K562 (cell line): ENCODE results near the gene ELMOD2. TPM values are rescaled to one million over a fixed set of nuclear protein-coding genes. Genes with fewer than 3 reads are reported as not detected.
A peak's percentile ranks its signal among the peaks of the same experiment; 100 is the strongest.

ENCODE experiments used
- GABPA ChIP-seq: fragments of 200-800 bp; sonication (Bioruptor generic); conservative IDR thresholded peaks from 2 replicates; pipeline ENCODE4 v1.6.1; 2016; ENCODE audit warnings: low read depth, missing genetic modification characterization, missing compliant biosample characterization
- HIVEP1 ChIP-seq: fragments of 250-450 bp; sonication (Bioruptor Pico); IDR thresholded peaks from 2 replicates; pipeline ENCODE4 v1.4.0; 2020; ENCODE audit warnings: mild to moderate bottlenecking
- MTA1 ChIP-seq: fragments of 450-650 bp; IDR thresholded peaks from 2 replicates; pipeline ENCODE4 v1.6.1; 2017; ENCODE audit warnings: borderline replicate concordance
- NR3C1 ChIP-seq: sonication (generic); formaldehyde crosslinking; IDR thresholded peaks from 2 replicates; pipeline ENCODE4 v1.8.1; 2022; ENCODE audit warnings: missing genetic modification reagents
- SMARCB1 ChIP-seq: IDR thresholded peaks from 2 replicates; pipeline ENCODE4 v1.6.1; 2011; ENCODE audit warnings: improper control_type of control experiment, low read depth; ENCODE audit not compliant: insufficient read length
- SRSF3 ChIP-seq: fragments of 200-400 bp; formaldehyde crosslinking; IDR thresholded peaks from 2 replicates; pipeline ENCODE4 v1.6.1; 2016; ENCODE audit warnings: mild to moderate bottlenecking, low read length, moderate library complexity; ENCODE audit not compliant: insufficient read depth
- polyA plus RNA-seq, 8 experiments: library from polyadenylated mRNA; depleted of rRNA in 4 of 8; stranded (reverse) in 5 of 8; unstranded in 3 of 8; fragments of >200 nt; fragmentation: Nextera tagmentation in 2 of 8; fragmentation: Illumina TruSeq in 1 of 8; extraction: Ambion mirVana in 2 of 8; extraction: Trizol in 1 of 8; gene quantifications; 2 replicates each; pipeline versions ENCODE4 v1.2.1 to v1.2.3, GENCODE V29; 2011 to 2014; ENCODE audit warnings: inconsistent platforms in 1 of 8, missing spikeins in 1 of 8
- total RNA-seq, 7 experiments: library from RNA; depleted of rRNA in 6 of 7; stranded (reverse); fragments of >200 nt in 6 of 7; fragmentation: Illumina TruSeq in 2 of 7; extraction: Trizol in 2 of 7; gene quantifications; 2 replicates each; pipeline versions ENCODE4 v1.2.1 to v1.2.3, GENCODE V29; 2011 to 2021; ENCODE audit warnings: low replicate concordance in 1 of 7
- TF ChIP-seq, protein P1 (sequence below): fragments of 450-650 bp; formaldehyde crosslinking; IDR thresholded peaks from 2 replicates; pipeline ENCODE4 v1.4.0; 2022; ENCODE audit warnings: mild to moderate bottlenecking, moderate library complexity
- TF ChIP-seq, protein P2 (sequence below), 2 experiments: fragments of 450-650 bp; IDR thresholded peaks; 2 replicates each; pipeline ENCODE4 v1.6.1; 2016; ENCODE audit warnings: mild to moderate bottlenecking in 2 of 2, borderline replicate concordance in 1 of 2, low read depth in 1 of 2, moderate library complexity in 1 of 2
- TF ChIP-seq, protein P3 (sequence below): sonication (generic); formaldehyde crosslinking; IDR thresholded peaks from 2 replicates; pipeline ENCODE4 v1.9.0; 2022; ENCODE audit warnings: mild to moderate bottlenecking, missing genetic modification reagents
- TF ChIP-seq, protein P4 (sequence below): fragments of 250-450 bp; sonication (Bioruptor Pico); IDR thresholded peaks from 2 replicates; pipeline ENCODE4 v1.9.0; 2021; ENCODE audit warnings: mild to moderate bottlenecking, inconsistent platforms
- TF ChIP-seq, protein P5 (sequence below), 3 experiments: fragments of 200-800 bp in 1 of 3; fragments of 250-450 bp in 1 of 3; fragments of 450-650 bp in 1 of 3; sonication (Bioruptor Pico) in 1 of 3; sonication (Bioruptor generic) in 1 of 3; formaldehyde crosslinking in 1 of 3; IDR thresholded peaks; 2 replicates each; pipeline versions ENCODE4 v1.6.1 to v1.8.0; 2016 to 2022; ENCODE audit warnings: mild to moderate bottlenecking in 2 of 3, missing genetic modification characterization in 2 of 3, missing compliant biosample characterization in 1 of 3, moderate library complexity in 1 of 3

The ELMOD2 gene
- total and polyA plus RNA-seq, 9 of the 15 experiments (the other 6 are each of a cell fraction or from before 2014, with no cell fraction given) = 11.0 to 23.3 (median 14.3) TPM

DNA sequence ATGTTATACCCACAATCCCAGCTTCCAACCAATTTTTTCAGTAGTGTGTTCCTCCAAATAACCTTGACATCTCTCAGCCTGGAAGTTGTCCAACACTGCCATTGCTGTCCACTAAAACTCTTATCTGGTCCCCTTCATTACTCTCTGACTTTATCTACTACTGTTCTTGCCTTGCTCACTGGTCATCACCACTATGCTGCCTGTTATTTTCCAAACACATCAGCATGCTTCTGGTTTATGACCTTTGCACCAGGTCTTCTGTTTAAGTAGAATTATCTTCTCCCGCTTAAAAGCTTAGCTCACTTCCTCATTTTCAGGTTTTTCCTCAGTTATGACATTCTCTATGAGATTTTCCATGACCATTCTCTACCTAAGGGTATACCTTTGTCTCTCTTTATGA lies 5.5 kb downstream of the ELMOD2 start (continued):
- TF ChIP-seq, protein P1, sequence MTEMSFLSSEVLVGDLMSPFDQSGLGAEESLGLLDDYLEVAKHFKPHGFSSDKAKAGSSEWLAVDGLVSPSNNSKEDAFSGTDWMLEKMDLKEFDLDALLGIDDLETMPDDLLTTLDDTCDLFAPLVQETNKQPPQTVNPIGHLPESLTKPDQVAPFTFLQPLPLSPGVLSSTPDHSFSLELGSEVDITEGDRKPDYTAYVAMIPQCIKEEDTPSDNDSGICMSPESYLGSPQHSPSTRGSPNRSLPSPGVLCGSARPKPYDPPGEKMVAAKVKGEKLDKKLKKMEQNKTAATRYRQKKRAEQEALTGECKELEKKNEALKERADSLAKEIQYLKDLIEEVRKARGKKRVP = no peak
- TF ChIP-seq, protein P2, sequence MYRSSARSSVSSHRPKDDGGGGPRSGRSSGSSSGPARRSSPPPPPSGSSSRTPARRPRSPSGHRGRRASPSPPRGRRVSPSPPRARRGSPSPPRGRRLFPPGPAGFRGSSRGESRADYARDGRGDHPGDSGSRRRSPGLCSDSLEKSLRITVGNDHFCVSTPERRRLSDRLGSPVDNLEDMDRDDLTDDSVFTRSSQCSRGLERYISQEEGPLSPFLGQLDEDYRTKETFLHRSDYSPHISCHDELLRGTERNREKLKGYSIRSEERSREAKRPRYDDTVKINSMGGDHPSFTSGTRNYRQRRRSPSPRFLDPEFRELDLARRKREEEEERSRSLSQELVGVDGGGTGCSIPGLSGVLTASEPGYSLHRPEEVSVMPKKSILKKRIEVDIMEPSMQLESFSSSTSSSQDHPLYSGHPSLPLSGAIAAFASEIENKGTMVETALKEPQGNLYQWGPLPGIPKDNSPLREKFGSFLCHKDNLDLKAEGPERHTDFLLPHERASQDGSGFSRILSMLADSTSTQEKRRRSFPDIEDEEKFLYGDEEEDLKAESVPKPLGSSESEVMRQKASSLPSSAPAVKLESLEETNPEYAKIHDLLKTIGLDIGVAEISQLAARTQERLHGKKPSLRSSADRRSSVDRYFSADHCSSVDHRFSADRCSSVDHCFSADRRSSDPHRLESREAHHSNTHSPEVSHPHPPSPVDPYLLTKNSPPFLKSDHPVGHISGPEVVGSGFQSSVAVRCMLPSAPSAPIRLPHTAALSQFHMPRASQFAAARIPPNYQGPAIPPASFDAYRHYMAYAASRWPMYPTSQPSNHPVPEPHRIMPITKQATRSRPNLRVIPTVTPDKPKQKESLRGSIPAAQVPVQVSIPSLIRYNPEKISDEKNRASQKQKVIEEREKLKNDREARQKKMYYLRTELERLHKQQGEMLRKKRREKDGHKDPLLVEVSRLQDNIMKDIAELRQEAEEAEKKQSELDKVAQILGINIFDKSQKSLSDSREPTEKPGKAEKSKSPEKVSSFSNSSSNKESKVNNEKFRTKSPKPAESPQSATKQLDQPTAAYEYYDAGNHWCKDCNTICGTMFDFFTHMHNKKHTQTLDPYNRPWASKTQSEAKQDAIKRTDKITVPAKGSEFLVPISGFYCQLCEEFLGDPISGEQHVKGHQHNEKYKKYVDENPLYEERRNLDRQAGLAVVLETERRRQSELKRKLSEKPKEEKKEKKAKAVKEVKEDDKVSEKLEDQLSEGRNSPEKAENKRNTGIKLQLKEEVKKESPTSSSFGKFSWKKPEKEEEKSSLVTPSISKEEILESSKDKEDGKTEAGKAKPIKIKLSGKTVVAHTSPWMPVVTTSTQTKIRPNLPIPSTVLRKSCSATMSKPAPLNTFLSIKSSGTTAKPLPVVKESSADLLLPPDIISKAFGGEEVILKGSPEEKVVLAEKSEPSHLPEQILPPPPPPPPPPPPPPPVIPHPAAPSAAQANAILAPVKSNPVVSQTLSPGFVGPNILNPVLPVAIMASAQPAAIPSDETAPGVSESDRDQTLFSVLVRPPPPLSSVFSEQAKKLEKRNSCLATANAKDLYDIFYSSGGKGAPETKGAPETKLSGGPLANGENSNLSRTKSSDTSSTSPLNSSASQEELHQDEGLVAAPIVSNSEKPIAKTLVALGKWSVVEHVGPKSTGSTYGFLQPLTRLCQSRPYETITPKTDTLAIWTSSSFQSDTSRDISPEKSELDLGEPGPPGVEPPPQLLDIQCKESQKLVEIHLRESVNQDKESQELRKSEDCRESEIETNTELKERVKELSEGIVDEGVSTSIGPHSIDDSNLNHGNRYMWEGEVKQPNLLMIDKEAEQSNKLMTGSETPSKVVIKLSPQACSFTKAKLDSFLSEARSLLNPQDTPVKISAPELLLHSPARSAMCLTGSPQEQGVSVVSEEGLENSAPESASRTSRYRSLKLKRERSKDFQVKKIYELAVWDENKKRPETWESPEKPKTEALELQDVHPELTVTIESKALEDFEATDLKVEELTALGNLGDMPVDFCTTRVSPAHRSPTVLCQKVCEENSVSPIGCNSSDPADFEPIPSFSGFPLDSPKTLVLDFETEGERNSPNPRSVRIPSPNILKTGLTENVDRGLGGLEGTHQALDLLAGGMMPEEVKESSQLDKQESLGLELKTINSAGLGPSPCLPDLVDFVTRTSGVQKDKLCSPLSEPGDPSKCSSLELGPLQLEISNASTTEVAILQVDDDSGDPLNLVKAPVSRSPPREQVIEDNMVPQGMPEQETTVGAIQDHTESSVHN (IDR thresholded peaks at IDR 0.05; ENCODE audit: borderline replicate concordance in 1 of 2, low read depth in 1 of 2) = no peak
- TF ChIP-seq, protein P3, sequence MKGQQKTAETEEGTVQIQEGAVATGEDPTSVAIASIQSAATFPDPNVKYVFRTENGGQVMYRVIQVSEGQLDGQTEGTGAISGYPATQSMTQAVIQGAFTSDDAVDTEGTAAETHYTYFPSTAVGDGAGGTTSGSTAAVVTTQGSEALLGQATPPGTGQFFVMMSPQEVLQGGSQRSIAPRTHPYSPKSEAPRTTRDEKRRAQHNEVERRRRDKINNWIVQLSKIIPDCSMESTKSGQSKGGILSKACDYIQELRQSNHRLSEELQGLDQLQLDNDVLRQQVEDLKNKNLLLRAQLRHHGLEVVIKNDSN (CRISPR knock-in tag) = no peak
- TF ChIP-seq MTA1 = peak; percentile 74; the same call in 1 of the 2 replicates
- no peak for TF ChIP-seq HIVEP1 (CRISPR knock-in tag)
- TF ChIP-seq, protein P4, sequence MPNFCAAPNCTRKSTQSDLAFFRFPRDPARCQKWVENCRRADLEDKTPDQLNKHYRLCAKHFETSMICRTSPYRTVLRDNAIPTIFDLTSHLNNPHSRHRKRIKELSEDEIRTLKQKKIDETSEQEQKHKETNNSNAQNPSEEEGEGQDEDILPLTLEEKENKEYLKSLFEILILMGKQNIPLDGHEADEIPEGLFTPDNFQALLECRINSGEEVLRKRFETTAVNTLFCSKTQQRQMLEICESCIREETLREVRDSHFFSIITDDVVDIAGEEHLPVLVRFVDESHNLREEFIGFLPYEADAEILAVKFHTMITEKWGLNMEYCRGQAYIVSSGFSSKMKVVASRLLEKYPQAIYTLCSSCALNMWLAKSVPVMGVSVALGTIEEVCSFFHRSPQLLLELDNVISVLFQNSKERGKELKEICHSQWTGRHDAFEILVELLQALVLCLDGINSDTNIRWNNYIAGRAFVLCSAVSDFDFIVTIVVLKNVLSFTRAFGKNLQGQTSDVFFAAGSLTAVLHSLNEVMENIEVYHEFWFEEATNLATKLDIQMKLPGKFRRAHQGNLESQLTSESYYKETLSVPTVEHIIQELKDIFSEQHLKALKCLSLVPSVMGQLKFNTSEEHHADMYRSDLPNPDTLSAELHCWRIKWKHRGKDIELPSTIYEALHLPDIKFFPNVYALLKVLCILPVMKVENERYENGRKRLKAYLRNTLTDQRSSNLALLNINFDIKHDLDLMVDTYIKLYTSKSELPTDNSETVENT = no peak
- no peak for TF ChIP-seq GABPA (tag)
- no peak for TF ChIP-seq SMARCB1
- TF ChIP-seq NR3C1 (CRISPR knock-in tag) = no peak
- TF ChIP-seq, protein P5, sequence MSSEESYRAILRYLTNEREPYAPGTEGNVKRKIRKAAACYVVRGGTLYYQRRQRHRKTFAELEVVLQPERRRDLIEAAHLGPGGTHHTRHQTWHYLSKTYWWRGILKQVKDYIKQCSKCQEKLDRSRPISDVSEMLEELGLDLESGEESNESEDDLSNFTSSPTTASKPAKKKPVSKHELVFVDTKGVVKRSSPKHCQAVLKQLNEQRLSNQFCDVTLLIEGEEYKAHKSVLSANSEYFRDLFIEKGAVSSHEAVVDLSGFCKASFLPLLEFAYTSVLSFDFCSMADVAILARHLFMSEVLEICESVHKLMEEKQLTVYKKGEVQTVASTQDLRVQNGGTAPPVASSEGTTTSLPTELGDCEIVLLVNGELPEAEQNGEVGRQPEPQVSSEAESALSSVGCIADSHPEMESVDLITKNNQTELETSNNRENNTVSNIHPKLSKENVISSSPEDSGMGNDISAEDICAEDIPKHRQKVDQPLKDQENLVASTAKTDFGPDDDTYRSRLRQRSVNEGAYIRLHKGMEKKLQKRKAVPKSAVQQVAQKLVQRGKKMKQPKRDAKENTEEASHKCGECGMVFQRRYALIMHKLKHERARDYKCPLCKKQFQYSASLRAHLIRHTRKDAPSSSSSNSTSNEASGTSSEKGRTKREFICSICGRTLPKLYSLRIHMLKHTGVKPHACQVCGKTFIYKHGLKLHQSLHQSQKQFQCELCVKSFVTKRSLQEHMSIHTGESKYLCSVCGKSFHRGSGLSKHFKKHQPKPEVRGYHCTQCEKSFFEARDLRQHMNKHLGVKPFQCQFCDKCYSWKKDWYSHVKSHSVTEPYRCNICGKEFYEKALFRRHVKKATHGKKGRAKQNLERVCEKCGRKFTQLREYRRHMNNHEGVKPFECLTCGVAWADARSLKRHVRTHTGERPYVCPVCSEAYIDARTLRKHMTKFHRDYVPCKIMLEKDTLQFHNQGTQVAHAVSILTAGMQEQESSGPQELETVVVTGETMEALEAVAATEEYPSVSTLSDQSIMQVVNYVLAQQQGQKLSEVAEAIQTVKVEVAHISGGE (CRISPR knock-in tag; IDR thresholded peaks at IDR 0.05) = no peak
- TF ChIP-seq SRSF3 = no peak
